Measurements from ENCODE around the gene TLE5.
"Not testable (repeated sequence)": the region's sequence is repeated elsewhere in the genome, so short reads cannot be mapped to it uniquely, and the experiment has no call there.

The TLE5 gene

DNA sequence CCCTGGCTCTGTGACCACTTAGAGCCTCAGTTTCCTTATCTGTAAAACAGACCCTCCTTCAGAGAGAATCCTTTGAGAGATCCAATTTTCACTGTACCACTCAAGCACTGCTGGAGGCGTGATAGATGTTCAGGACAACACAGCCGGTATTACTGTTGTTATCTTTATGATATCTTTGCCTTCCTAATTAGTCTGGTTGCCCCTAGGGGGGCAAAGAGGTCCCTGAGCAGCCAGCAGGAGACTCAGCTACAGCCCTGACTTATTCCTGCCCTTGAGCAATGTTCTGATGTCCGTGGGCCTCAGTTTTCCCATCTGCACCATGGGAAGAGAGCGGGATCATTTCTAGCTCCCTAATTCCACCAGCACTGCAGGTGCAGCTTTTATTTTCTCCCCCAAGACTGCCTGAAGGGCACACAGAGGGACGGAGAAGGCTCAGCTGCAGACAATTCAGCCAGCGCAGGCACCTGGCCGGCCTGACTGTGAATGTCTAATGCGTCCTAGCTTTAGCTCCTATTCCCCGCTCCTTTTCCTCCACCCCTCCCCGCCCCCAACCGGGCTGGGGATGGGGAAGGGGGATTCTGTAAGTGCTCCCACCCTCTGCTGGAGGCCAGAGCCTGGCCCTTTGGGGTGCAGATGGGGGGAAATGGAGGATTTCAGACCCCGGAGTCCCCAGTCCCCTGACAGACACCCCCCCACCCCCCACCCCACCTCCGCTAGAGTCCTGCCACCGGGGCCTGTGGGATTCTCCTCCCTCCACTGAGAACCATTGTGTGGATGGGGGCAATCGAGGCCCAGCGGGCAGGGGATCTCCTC, 16.2 kb downstream of the TLE5 start:
- H3K27me3 Mint-ChIP-seq = no peaks in the 10 kb centered on the region
- H3K36me3 Mint-ChIP-seq = no peaks in the 10 kb centered on the region
- H3K4me3 Mint-ChIP-seq = no peak overlapping the region
- no peak overlapping the region for H3K27ac Mint-ChIP-seq
- peaks cover 21% of the 10 kb centered on the region for H3K4me1 Mint-ChIP-seq
- no peaks in the 10 kb centered on the region for H3K9me3 Mint-ChIP-seq

DNA sequence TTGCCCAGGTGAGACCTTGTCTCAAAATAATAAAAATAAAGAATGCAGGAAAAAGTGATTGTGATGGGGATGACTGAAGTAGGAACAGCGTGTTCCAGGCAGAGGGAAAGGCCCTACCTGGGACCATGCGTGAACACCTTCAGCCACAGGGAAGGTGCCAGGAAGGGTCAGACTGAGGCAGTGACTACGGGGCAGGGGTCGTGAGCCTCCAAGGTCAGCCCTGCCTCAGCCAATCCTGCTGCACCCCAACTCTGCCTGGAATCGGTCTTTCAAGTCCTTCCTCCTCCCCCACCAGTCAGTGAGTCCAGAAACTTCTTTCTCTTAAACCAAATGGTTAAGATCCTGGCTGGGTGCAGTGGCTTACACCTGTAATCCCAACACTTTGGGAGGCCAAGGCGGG, 17.1 kb downstream of the TLE5 start:
- no peaks in the 10 kb centered on the region for H3K36me3 Mint-ChIP-seq
- no peaks in the 10 kb centered on the region for H3K27me3 Mint-ChIP-seq
- no peak overlapping the region for H3K4me3 Mint-ChIP-seq

DNA sequence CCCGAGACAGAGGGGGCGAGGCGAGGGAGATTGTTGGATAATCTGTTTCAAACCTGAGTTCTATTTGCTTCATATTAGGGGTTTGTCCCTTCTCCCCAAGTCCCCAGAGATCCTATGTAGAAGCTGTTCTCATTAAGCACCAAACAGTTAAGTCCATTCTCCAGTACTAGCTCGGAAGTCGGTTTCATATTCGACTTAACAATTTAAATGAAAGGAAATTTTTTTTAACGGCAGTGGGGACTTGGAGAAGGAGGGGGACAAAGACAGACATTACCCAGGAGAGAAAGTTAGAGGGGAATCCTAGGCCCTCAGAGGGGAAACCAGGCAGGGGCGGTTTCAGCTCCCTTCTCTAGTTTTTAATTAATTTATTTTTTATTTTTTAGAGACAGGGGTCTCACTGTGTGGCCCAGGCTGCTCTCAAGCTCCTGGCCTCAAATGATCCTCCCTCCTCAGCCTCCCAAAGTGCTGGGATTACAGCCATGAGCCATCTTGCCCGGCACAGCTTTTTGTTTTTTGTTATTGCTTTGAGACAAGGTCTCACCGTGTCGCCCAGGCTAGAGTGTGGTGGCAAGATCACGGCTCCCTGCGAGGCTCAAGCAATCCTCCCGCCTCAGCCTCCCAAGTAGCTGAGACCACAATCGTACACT, 19.6 kb downstream of the TLE5 start:
- Mint-ChIP-seq H3K27ac (peak overlapping the region; percentile 80), H3K9me3 (no peaks in the 10 kb centered on the region), H3K4me3 (no peak overlapping the region), H3K36me3 (no peaks in the 10 kb centered on the region), H3K4me1 (peaks cover 24% of the 10 kb centered on the region), H3K27me3 (no peaks in the 10 kb centered on the region)

More for the DNA sequence above, 17.1 kb downstream of the TLE5 start:
- Mint-ChIP-seq H3K27ac (peak overlapping the region; percentile 38), H3K4me1 (peaks cover 21% of the 10 kb centered on the region), H3K9me3 (no peaks in the 10 kb centered on the region)

DNA sequence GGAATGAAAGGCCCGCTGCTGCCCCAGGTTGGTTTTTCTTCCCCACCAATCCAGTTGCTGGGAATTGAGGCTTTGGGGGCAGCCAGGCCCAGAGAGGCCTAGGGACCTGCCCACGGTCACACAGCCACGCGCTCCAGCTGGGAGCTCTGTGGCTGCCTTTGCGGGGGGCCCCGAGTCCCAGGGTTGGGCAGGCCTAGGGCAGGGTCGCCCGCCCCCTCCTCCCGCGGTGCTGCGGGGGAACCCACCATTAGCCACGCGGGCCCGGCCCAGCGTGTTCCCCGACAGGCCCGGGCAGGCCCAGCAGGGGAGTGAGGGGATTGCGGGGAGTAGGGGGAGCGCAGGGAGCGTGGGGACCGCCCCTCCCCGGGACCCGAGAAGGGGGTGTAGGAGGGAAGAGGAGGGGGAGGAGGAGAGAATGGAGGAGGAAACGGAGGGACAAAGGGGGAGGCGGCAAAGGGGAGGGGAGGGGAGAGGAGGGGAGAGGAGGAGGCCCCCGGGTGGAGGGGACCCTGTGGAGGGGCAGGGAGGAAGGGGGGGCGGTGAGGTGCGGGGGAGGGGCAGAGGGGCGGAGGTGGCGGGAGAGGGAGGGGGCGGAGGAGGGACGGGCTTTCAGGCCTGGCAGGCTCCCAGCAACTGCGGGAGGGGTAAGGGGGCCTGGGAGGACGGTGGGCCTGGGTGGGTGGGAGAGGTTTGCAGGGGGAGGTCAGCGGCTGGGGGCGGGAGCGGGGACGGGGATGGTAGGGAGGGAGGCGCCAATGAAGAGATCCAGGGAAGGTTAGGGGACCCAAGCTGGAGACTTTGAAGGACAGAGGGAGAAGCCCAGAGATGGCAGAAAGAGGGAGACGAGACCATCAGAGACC, 20.3 kb downstream of the TLE5 start:
- Mint-ChIP-seq H3K4me3 (no peak overlapping the region), H3K4me1 (peaks cover 19% of the 10 kb centered on the region), H3K9me3 (no peaks in the 10 kb centered on the region), H3K27ac (peak overlapping the region; percentile 80), H3K27me3 (no peaks in the 10 kb centered on the region), H3K36me3 (no peaks in the 10 kb centered on the region)

DNA sequence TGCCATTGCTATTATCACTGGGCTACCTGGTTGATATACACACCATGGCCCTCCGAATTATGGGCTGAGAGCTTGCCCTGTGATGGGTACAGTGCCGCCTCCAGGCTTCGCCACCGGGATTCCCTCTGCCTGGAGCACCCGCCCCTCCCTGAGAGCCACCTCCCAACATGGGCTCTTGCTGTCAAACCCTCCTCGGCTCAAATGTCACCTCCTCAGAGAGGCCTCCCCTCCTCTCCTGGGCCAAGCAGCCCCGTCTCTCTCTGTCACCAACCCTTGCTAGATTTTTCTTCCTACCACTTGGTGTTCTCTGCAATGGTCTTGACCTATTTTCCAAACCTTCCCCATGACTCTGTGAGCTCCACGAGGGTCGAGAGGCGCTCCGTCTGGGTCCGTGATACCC, 21.0 kb downstream of the TLE5 start:
- no peak overlapping the region for H3K4me3 Mint-ChIP-seq
- no peaks in the 10 kb centered on the region for H3K27me3 Mint-ChIP-seq
- peaks cover 19% of the 10 kb centered on the region for H3K4me1 Mint-ChIP-seq
- H3K36me3 Mint-ChIP-seq = no peaks in the 10 kb centered on the region
- no peak overlapping the region for H3K27ac Mint-ChIP-seq
- H3K9me3 Mint-ChIP-seq = no peaks in the 10 kb centered on the region

DNA sequence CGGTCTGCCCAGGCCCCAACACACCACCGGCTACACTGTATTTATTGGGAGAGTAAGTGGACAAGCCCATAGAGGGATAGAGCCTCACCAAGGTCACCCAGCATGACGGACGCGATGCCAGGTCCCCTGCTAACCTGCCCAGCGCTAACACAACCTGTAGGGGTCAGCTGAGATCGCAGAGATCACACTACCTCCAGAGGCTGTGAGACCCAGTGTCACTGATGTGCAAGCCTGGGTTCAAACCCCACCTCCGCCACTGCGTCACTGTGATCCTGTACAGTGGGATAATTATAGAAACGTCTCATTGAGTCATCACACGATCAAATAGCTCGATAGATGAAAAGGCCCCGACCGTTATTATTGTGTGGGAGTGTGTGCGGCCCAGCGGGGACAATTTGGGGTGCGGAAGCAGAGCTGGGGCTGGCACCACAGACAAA, 22.6 kb downstream of the TLE5 start:
- peaks cover 31% of the 10 kb centered on the region for H3K4me1 Mint-ChIP-seq
- no peaks in the 10 kb centered on the region for H3K36me3 Mint-ChIP-seq
- no peak overlapping the region for H3K4me3 Mint-ChIP-seq
- H3K27me3 Mint-ChIP-seq = no peaks in the 10 kb centered on the region
- H3K27ac Mint-ChIP-seq = peak overlapping the region; percentile 41
- no peaks in the 10 kb centered on the region for H3K9me3 Mint-ChIP-seq

DNA sequence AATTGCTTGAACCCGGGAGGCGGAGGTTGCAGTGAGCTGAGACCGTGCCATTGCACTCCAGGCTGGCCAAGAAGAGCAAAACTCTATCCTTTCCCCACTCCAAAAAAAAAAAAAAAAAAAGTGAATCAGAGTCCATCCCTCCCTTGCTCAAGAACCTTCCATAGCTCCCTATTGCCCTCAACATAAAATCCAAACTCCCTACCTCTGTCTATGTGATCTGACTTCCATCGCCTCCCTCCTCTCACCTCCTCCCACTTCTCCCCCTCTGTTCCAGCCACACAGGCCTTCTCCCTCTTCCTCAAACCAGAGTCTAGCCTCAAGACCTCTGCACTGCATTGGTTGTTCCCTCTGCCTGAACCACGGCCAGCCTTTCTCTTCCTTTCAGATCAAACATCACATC, 23.2 kb downstream of the TLE5 start:
- Mint-ChIP-seq H3K36me3 (no peaks in the 10 kb centered on the region), H3K9me3 (no peaks in the 10 kb centered on the region), H3K27me3 (no peaks in the 10 kb centered on the region), H3K27ac (no peak overlapping the region), H3K4me3 (no peak overlapping the region), H3K4me1 (peaks cover 37% of the 10 kb centered on the region)

DNA sequence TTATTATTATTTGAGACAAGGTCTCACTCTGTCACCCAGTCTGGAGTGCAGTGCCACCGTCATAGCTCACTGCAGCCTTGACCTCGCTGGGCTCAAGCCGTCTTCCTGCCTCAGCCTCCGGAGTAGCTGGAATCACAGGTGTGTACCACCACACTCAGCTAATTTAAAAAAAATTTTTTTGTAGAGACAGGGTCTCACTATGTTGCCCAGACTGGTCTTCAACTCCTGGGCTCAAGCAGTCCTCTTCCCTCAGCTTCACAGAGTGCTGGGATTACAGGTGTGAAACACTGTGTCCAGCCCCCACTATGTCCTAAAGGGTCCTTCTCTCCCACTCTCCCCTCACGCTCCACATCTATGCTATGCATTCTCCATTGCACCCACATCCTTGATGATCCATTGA, 24.1 kb downstream of the TLE5 start:
- H3K4me1 Mint-ChIP-seq = peaks cover 41% of the 10 kb centered on the region
- no peak overlapping the region for H3K4me3 Mint-ChIP-seq
- no peaks in the 10 kb centered on the region for H3K9me3 Mint-ChIP-seq
- no peaks in the 10 kb centered on the region for H3K27me3 Mint-ChIP-seq
- no peaks in the 10 kb centered on the region for H3K36me3 Mint-ChIP-seq
- no peak overlapping the region for H3K27ac Mint-ChIP-seq

DNA sequence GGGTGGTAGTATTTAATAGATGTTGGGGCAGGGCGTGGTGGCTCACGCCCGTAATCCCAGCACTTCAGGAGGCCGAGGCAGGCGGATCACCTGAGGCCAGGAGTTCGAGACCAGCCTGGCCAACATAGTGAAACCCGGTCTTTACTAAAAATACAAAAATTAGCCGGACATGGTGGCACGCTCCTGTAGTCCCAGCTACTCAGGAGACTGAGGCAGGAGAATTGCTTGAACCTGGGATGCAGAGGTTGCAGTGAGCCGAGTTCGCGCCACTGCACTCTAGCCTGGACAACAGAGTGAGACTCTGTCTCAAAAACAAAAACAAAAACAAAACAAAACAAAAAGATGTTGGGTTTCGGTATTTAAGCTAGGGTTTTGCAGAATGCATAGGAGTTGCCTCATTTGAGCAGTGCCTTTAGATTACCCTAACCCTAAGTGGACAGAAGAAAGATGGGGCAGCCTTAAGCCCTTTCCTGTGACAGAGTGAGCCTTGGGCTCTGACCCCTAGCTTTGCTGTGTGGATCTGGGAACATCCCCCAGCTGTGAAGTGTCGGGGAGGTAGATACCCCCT, 25.2 kb downstream of the TLE5 start:
- Mint-ChIP-seq H3K4me1 (peaks cover 32% of the 10 kb centered on the region), H3K4me3 (peak overlapping the region; percentile 62)
- H3K27me3 Mint-ChIP-seq, H3K9me3 Mint-ChIP-seq, H3K36me3 Mint-ChIP-seq, H3K27ac Mint-ChIP-seq: not testable (repeated sequence)

DNA sequence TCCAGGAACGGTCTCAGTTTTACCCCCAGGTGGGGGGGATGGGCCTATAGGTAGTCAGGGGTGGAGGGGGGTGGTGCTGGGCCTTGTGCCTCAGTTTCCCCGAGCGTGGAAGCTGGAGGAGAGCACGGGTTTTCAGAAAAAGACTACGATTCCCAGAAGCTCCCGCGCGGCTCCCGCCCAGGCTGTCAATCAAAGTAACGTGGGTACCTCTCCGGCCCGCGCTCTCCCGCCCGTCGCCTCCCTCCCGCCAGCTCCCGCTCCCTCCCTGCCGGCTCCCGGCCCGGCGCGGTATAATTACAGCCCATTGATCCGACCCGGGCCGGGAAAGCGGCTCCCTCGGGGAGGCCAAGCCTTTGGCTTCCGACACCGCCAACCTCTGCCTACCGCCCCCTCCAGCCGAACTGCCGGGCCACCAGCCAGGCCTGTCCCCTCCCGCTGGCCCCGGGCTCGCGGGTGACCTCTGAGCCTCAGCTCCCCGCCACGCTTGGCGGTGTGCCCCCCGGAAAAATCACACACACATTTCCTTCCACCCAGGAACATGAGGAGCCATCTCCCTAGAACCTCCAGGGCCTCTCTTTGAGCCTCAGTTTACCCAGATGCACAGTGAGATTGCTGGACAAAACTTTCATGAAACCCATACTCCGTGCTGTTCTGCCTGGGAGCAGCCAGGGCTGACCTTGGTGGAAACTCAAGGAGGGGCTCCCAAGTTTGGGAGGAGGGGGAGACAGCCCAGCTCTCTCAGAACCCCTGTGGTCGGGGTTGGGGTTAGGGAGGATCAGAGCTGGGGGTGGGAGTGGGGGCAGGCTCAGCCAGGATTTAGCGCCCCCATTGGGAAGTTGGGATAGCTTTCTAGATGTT, 25.9 kb downstream of the TLE5 start:
- H3K36me3 Mint-ChIP-seq = no peaks in the 10 kb centered on the region
- H3K27me3 Mint-ChIP-seq = no peaks in the 10 kb centered on the region
- H3K9me3 Mint-ChIP-seq = no peaks in the 10 kb centered on the region
- peak overlapping the region; percentile 92 for H3K4me3 Mint-ChIP-seq
- H3K4me1 Mint-ChIP-seq = peaks cover 32% of the 10 kb centered on the region
- H3K27ac Mint-ChIP-seq = peak overlapping the region; percentile 98

DNA sequence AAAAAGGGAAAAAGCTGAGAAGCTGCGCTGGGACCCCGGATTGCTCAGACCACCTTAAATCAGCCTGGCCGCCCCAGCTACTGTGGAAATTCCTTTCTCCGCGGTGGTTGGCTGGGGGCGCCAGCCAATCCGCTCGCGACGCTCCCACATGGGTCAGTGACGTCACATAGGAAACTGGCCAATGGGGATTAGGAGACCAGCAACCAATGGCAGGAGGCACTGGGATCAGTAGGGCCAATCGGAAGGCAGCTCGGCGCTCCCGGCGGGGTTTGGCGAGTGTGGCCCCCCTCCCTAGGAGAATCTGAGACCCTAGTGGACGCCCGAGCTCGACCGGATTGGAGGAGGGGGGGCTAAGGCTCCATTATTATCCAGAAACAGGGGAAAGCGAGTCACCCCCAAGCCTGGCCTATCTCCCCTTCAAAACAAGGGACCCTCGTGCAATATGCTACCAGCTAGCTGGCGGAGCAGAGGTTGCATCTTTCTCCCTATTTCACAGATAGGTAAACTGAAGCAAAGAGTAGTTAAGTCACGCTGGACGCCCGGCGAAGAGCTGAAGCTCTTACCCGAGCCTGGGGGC, 26.7 kb downstream of the TLE5 start:
- Mint-ChIP-seq H3K27me3 (no peaks in the 10 kb centered on the region), H3K4me3 (peak overlapping the region; percentile 92), H3K4me1 (peaks cover 32% of the 10 kb centered on the region), H3K27ac (peak overlapping the region; percentile 98), H3K36me3 (no peaks in the 10 kb centered on the region), H3K9me3 (no peaks in the 10 kb centered on the region)

DNA sequence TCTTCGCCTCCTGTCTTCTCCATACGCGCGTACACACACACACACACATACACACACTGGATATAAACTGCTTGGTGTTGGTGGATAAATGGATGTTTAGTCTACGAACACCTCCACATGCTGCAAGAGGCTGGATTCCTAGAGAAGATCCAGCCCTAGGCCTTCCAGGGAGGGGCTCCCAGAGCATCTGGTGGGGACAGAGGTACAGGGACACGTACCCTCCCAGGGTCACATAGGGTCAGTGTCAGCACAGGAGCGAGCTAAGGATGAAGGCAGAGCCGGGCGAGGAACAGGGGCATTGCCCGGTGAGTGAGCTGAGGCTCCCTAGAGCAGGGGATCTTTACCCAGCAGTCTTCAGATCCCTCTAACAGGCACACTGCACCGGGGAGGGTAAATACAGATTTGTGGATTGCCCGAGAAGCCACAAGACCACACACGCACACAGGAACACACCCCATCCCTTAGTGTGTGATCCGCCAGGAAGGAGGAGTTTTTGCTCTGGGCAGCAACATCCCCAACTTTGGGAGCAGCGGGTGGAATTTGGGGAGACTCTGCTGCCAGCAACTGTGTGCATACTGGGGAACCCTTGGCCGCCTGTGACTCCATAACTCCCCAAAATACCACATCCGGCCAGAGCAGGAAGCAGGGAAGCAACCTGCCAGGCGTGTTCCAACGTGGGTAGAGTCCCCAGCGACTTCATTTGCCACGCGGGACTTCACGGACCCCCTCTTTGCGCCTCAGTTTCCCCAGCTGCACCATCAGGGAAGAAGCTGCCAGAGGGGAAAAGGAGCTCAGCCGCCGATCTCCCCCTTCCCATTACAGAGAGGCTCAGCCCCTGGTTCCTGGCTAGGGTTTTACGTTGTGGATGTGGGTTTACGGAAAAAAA, 27.4 kb downstream of the TLE5 start:
- Mint-ChIP-seq H3K4me3 (peak overlapping the region; percentile 92), H3K4me1 (peaks cover 36% of the 10 kb centered on the region), H3K27ac (peak overlapping the region; percentile 98), H3K27me3 (no peaks in the 10 kb centered on the region), H3K36me3 (no peaks in the 10 kb centered on the region), H3K9me3 (no peaks in the 10 kb centered on the region)

DNA sequence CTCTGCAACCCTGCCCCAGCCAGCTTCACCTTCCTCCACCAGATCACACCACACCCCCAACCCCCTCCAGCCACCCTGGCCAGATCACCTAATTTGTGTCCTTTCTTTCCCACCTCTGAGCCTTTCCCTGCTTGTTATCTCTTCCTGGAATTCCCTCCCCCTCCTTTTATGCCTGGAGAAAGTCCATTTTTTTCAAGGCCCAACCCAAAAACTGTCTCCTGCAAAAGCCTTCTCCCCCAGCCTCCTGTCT, 28.0 kb downstream of the TLE5 start:
- Mint-ChIP-seq H3K36me3 (no peaks in the 10 kb centered on the region), H3K27ac (no peak overlapping the region), H3K9me3 (no peaks in the 10 kb centered on the region), H3K4me1 (peaks cover 34% of the 10 kb centered on the region), H3K27me3 (no peaks in the 10 kb centered on the region), H3K4me3 (peak overlapping the region; percentile 92)

Data from activated naive CD4-positive, alpha-beta T cell treated with anti-CD3 and anti-CD28 coated beads, Interleukin-2, amount 50 U/mL, for 24 hours (primary cell).